Body of pancreas (tissue), 4 donors: ENCODE measurements around the gene SCARF2. TPM values are rescaled to one million over a fixed set of nuclear protein-coding genes. Genes with fewer than 3 reads are reported as not detected.

Experiments used
- ATAC-seq: fragments of 150-250 bp; one replicate; pipeline ENCODE4 v1.9.1; 2016
- DNase-seq, 4 donors: peaks; one replicate each; pipeline ENCODE4 v3.0.0-alpha.2; 2019
- H3K27ac ChIP-seq, 4 donors: fragments of 200-600 bp; sonication (generic); 1 replicate in 3 of 4; 2 replicates in 1 of 4; pipeline versions ENCODE4 v1.5.1 to v1.6.1; 2016 to 2019; ENCODE audit warnings: mild to moderate bottlenecking in 1 of 4, mixed read lengths in 1 of 4, moderate library complexity in 1 of 4
- H3K27me3 ChIP-seq, 2 donors: fragments of 200-600 bp; sonication (generic); one replicate each; pipeline ENCODE4 v1.6.0; 2016; ENCODE audit warnings: mild to moderate bottlenecking in 1 of 2
- H3K36me3 ChIP-seq, 2 donors: fragments of 200-600 bp; sonication (generic); replicated peaks in 1 of 2; 2 replicates each; pipeline ENCODE4 v1.5.1; 2016; ENCODE audit warnings: low read depth in 2 of 2; ENCODE audit not compliant: insufficient read depth in 1 of 2
- H3K4me1 ChIP-seq: fragments of 200-600 bp; sonication (generic); one replicate; pipeline ENCODE4 v1.6.0; 2016
- H3K4me3 ChIP-seq, 2 donors: fragments of 200-600 bp; sonication (generic); 1 replicate in 1 of 2; 2 replicates in 1 of 2; pipeline ENCODE4 v1.5.1; 2016 to 2019
- H3K9me3 ChIP-seq, 3 donors: fragments of 200-600 bp; sonication (generic); 1 replicate in 2 of 3; 2 replicates in 1 of 3; pipeline ENCODE4 v1.5.1; 2016
- CTCF ChIP-seq, 7 experiments: fragments of 450-650 bp in 4 of 7; fragments of 200-600 bp in 3 of 7; sonication (generic) in 3 of 7; IDR thresholded peaks; one replicate each; pipeline ENCODE4 v1.5.1; 2016 to 2019; ENCODE audit warnings: antibody characterized with exemption in 7 of 7
- POLR2A ChIP-seq, 3 donors: fragments of 450-650 bp; IDR thresholded peaks; one replicate each; pipeline ENCODE4 v1.6.1; 2016; ENCODE audit warnings: antibody characterized with exemption in 3 of 3, mild to moderate bottlenecking in 2 of 3
- WGBS, 2 donors: methylation state at CpG; one replicate each; pipeline ENCODE4 v1.1.5; 2017; 5-methylcytosine and 5-hydroxymethylcytosine counted together
- intact Hi-C: fragments of 100-400 bp; cut with DNase I; formaldehyde crosslinking; loops from one replicate; pipeline ENCODE4 v1.15.1; 2023
- total RNA-seq, 2 donors: library from RNA; depleted of rRNA; stranded (reverse); fragments of >200 nt; gene quantifications; one replicate each; pipeline ENCODE4 v1.1.0, GENCODE V29; 2016

SCARF2 gene
- total RNA-seq, 2 donors from 2014 or later: 9.9 to 13.5 TPM

- WGBS, 2 donors: 96% methylated on average over 10 to 13 of the region's 13 CpGs
- Histone ChIP-seq H3K4me1 (peaks cover 20% of the 10 kb centered on the region), H3K4me3 (no peak overlapping the region), H3K27ac (no peak overlapping the region), H3K36me3 (peaks cover 0 to 7% of the 10 kb centered on the region in 2 donors), H3K9me3 (no peaks in the 10 kb centered on the region), H3K27me3 (no peaks in the 10 kb centered on the region)
- intact Hi-C loops: no loop called here
- ATAC-seq: no peak
- no peak for DNase-seq
- TF ChIP-seq CTCF (IDR thresholded peaks at IDR 0.05) (no peak), POLR2A (IDR thresholded peaks at IDR 0.05) (no peak)
These were observed 36.1 kb downstream of the SCARF2 start for GRCh38 chr22:20401376-20402014.

- no peaks in the 10 kb centered on the region for H3K27me3 ChIP-seq
- no peak overlapping the region for H3K4me3 ChIP-seq
- H3K27ac ChIP-seq: no peak overlapping the region
- 84 to 88% methylated on average over 11 to 15 of the region's 15 CpGs for WGBS, 2 donors
- no peaks in the 10 kb centered on the region for H3K9me3 ChIP-seq
- DNase-seq (no peak), ATAC-seq (no peak)
- H3K4me1 ChIP-seq: peaks cover 21% of the 10 kb centered on the region
- H3K36me3 ChIP-seq: peaks cover 0 to under 1% of the 10 kb centered on the region in 2 donors
- intact Hi-C loops: no loop called here
- TF ChIP-seq CTCF (IDR thresholded peaks at IDR 0.05): no peak
- TF ChIP-seq POLR2A (IDR thresholded peaks at IDR 0.05): no peak
These were observed 36.8 kb downstream of the SCARF2 start for GRCh38 chr22:20400606-20401375.

GRCh38 chr22:20399866-20400605, 37.6 kb downstream of the SCARF2 start:
- H3K27me3 ChIP-seq: no peaks in the 10 kb centered on the region
- H3K4me1 ChIP-seq: peaks cover 29% of the 10 kb centered on the region
- no peak for ATAC-seq
- no peaks in the 10 kb centered on the region for H3K9me3 ChIP-seq
- H3K27ac ChIP-seq: no peak overlapping the region
- WGBS, 2 donors: 79 to 100% methylated on average over 2 to 4 of the region's 4 CpGs
- no peaks in the 10 kb centered on the region for H3K36me3 ChIP-seq
- DNase-seq: no peak
- TF ChIP-seq POLR2A (IDR thresholded peaks at IDR 0.05): no peak
- no peak for TF ChIP-seq CTCF (IDR thresholded peaks at IDR 0.05)
- intact Hi-C loops: no loop called here
- H3K4me3 ChIP-seq: no peak overlapping the region

- WGBS, 2 donors: 94 to 97% methylated on average over 5 of the region's 5 CpGs
- Histone ChIP-seq H3K4me3 (no peak overlapping the region), H3K36me3 (no peaks in the 10 kb centered on the region), H3K27ac (no peak overlapping the region), H3K27me3 (no peaks in the 10 kb centered on the region), H3K9me3 (no peaks in the 10 kb centered on the region), H3K4me1 (peaks cover 36% of the 10 kb centered on the region)
- DNase-seq (no peak), ATAC-seq (no peak)
- intact Hi-C loops: no loop called here
- no peak for TF ChIP-seq POLR2A (IDR thresholded peaks at IDR 0.05)
- no peak for TF ChIP-seq CTCF (IDR thresholded peaks at IDR 0.05)
These were observed 39.2 kb downstream of the SCARF2 start for GRCh38 chr22:20398420-20398819.
